B cell (primary cell): Measurements from ENCODE around the gene TSHZ3. TPM values are rescaled to one million over a fixed set of nuclear protein-coding genes. Genes with fewer than 3 reads are reported as not detected.

ENCODE experiments used
- ATAC-seq: fragments of 200-7000 bp; cut with Tn5 transposase; one replicate; pipeline ENCODE4 v1.10.0; 2021; ENCODE audit warnings: low read depth, mild to moderate bottlenecking, moderate number of reproducible peaks, moderate library complexity
- CTCF ChIA-PET: fragments of 350-600 bp; sonication (Branson Sonifier 250); formaldehyde crosslinking; loops from one replicate; lab custom pipeline; 2021; ENCODE audit warnings: antibody characterized with exemption, inconsistent platforms; lab: Charles Lee
- POLR2A ChIA-PET: fragments of 350-600 bp; sonication (Branson Sonifier 250); formaldehyde crosslinking; loops from one replicate; lab custom pipeline; 2021; ENCODE audit warnings: antibody characterized with exemption; lab: Charles Lee
- DNase-seq: peaks from one replicate; pipeline ENCODE4 v3.0.0; 2013
- H2AFZ ChIP-seq: 2 replicates; pipeline ENCODE4 v1.6.1; 2012; ENCODE audit warnings: mild to moderate bottlenecking, low read depth, low read length; ENCODE audit not compliant: insufficient read depth, poor library complexity, severe bottlenecking
- H3K27ac ChIP-seq, 2 donors: 1 replicate in 1 of 2; 2 replicates in 1 of 2; pipeline ENCODE4 v1.5.1; 2012 to 2013; ENCODE audit warnings: low read length in 2 of 2, mild to moderate bottlenecking in 2 of 2, moderate library complexity in 1 of 2
- H3K27me3 ChIP-seq, 4 experiments: fragments of 200-600 bp in 1 of 4; sonication (generic) in 1 of 4; replicated peaks in 1 of 4; 1 replicate in 2 of 4; 2 replicates in 2 of 4; pipeline versions ENCODE4 v1.6.1 to v1.7.0; 2013 to 2016; ENCODE audit warnings: low read length in 3 of 4, mild to moderate bottlenecking in 2 of 4, mixed read lengths in 1 of 4, moderate library complexity in 1 of 4; ENCODE audit not compliant: insufficient read depth in 4 of 4, control insufficient read depth in 3 of 4; ENCODE audit errors: control extremely low read depth in 1 of 4
- H3K36me3 ChIP-seq, 2 experiments: replicated peaks in 1 of 2; 1 replicate in 1 of 2; 2 replicates in 1 of 2; pipeline versions ENCODE4 v1.6.1 to v1.7.1; 2013; ENCODE audit warnings: low read length in 1 of 2; ENCODE audit not compliant: insufficient read depth in 2 of 2, control insufficient read depth in 1 of 2; ENCODE audit errors: control extremely low read depth in 1 of 2, extremely low read depth in 1 of 2
- H3K4me1 ChIP-seq, 2 donors: fragments of 200-600 bp in 1 of 2; sonication (generic) in 1 of 2; 1 replicate in 1 of 2; 2 replicates in 1 of 2; pipeline versions ENCODE4 v1.5.1 to v1.6.1; 2013 to 2017; ENCODE audit warnings: low read length in 2 of 2; ENCODE audit not compliant: control insufficient read depth in 2 of 2, insufficient read depth in 2 of 2
- H3K4me2 ChIP-seq: replicated peaks from 2 replicates; pipeline ENCODE3; 2012; ENCODE audit warnings: mild to moderate bottlenecking, low read depth, low read length; ENCODE audit not compliant: poor library complexity, severe bottlenecking
- H3K4me3 ChIP-seq, 5 experiments: fragments of 200-600 bp in 1 of 5; sonication (generic) in 1 of 5; 1 replicate in 3 of 5; 2 replicates in 2 of 5; pipeline versions ENCODE4 v1.5.1 to v1.7.0; 2011 to 2016; ENCODE audit warnings: low read length in 4 of 5, mild to moderate bottlenecking in 4 of 5, low read depth in 2 of 5, control low read depth in 1 of 5, moderate library complexity in 1 of 5; ENCODE audit not compliant: insufficient read depth in 1 of 5; ENCODE audit errors: control extremely low read depth in 1 of 5, extremely low read depth in 1 of 5
- H3K79me2 ChIP-seq: fragments of 200-600 bp; sonication (generic); one replicate; pipeline ENCODE4 v1.6.0; 2016; ENCODE audit warnings: low read length; ENCODE audit not compliant: control insufficient read depth, insufficient read depth
- H3K9ac ChIP-seq: fragments of 200-600 bp; sonication (generic); 2 replicates; pipeline ENCODE4 v1.6.1; 2017; ENCODE audit warnings: mild to moderate bottlenecking, low read length, moderate library complexity
- H3K9me3 ChIP-seq, 3 donors: one replicate each; pipeline versions ENCODE4 v1.6.1 to v1.7.1; 2013; ENCODE audit warnings: low read length in 2 of 3; ENCODE audit not compliant: control insufficient read depth in 2 of 3, insufficient read depth in 1 of 3; ENCODE audit errors: control extremely low read depth in 1 of 3
- H4K20me1 ChIP-seq: 2 replicates; pipeline ENCODE4 v1.6.0; 2012; ENCODE audit warnings: mild to moderate bottlenecking, low read length; ENCODE audit not compliant: insufficient read depth, control insufficient read depth, poor library complexity, severe bottlenecking
- H3K27ac Mint-ChIP-seq: one replicate; pipeline ENCODE4 v1.8.0; 2021; ENCODE audit warnings: mixed read lengths
- H3K27me3 Mint-ChIP-seq: one replicate; pipeline ENCODE4 v1.8.0; 2021; ENCODE audit warnings: mixed read lengths
- H3K4me1 Mint-ChIP-seq: one replicate; pipeline ENCODE4 v1.8.0; 2021; ENCODE audit warnings: mixed read lengths
- H3K4me3 Mint-ChIP-seq: one replicate; pipeline ENCODE4 v1.8.0; 2021; ENCODE audit warnings: mixed read lengths
- H3K9me3 Mint-ChIP-seq: one replicate; pipeline ENCODE4 v1.8.0; 2022; ENCODE audit warnings: mixed read lengths; ENCODE audit not compliant: insufficient read depth
- CTCF ChIP-seq: fragments of 200-600 bp; IDR thresholded peaks from one replicate; pipeline ENCODE4 v1.8.0; 2022; ENCODE audit warnings: antibody characterized with exemption, mild to moderate bottlenecking
- EZH2 ChIP-seq: IDR thresholded peaks from 2 replicates; pipeline ENCODE4 v1.6.1; 2012; ENCODE audit warnings: borderline replicate concordance, low read depth, mild to moderate bottlenecking, moderate library complexity, low read length; ENCODE audit not compliant: insufficient read depth, poor library complexity, severe bottlenecking
- WGBS: methylation state at CpG from one replicate; pipeline ENCODE4 v1.1.5; 2013; ENCODE audit warnings: missing lambda C conversion rate; ENCODE audit not compliant: insufficient coverage; 5-methylcytosine and 5-hydroxymethylcytosine counted together
- intact Hi-C: fragments of 100-400 bp; cut with micrococcal nuclease; formaldehyde crosslinking; loops from one replicate; pipeline ENCODE4 v1.10.0; 2022
- polyA plus RNA-seq: library from polyadenylated mRNA; depleted of rRNA; stranded (reverse); fragments of >200 nt; gene quantifications from 2 replicates; pipeline ENCODE4 v1.2.3, GENCODE V29; 2012
- total RNA-seq, 2 donors: library from RNA; stranded (reverse); fragments of 120-200 nt in 1 of 2; gene quantifications; 1 replicate in 1 of 2; 2 replicates in 1 of 2; pipeline versions ENCODE4 v1.2.3 to v1.2.4, GENCODE V29; 2013 to 2022

TSHZ3 gene
- total and polyA plus RNA-seq, 2 donors (not counting 1 experiment from before 2014, with no cell fraction given), result 0.03 to 0.34 TPM

GRCh38 chr19:31316201-31316951, 32.9 kb downstream of the TSHZ3 start:
- Histone ChIP-seq H3K27me3 (no peaks in the 10 kb centered on the region), H3K4me1 (no peaks in the 10 kb centered on the region), H3K36me3 (no peaks in the 10 kb centered on the region), H2AFZ (no peak overlapping the region), H3K4me2 (no peak overlapping the region), H4K20me1 (no peaks in the 10 kb centered on the region), H3K4me3 (no peak overlapping the region), H3K27ac (no peak overlapping the region), H3K79me2 (no peaks in the 10 kb centered on the region), H3K9ac (no peak overlapping the region), H3K9me3 (peaks cover 0 to 20% (median 0%) of the 10 kb centered on the region in 3 donors)
- H3K27ac Mint-ChIP-seq, result no peak overlapping the region
- no peaks in the 10 kb centered on the region for H3K27me3 Mint-ChIP-seq
- ChIA-PET POLR2A (no interaction called here), CTCF (no interaction called here)
- DNase-seq, result no peak
- no peak for TF ChIP-seq CTCF
- TF ChIP-seq EZH2, result no peak
- H3K4me3 Mint-ChIP-seq, result no peak overlapping the region
- H3K4me1 Mint-ChIP-seq, result no peaks in the 10 kb centered on the region
- H3K9me3 Mint-ChIP-seq, result no peaks in the 10 kb centered on the region
- no peak for ATAC-seq
- intact Hi-C loops, result no loop called here
- WGBS, result 89% methylated on average over 4 of the region's 12 CpGs

- no CpG with 5 or more reads among the region's 5 CpGs for WGBS
- ATAC-seq, result no peak
- H3K27ac ChIP-seq, result no peak overlapping the region
- ChIA-PET CTCF (no interaction called here), POLR2A (no interaction called here)
- no peak overlapping the region for H3K9ac ChIP-seq
- H3K27me3 ChIP-seq, result no peaks in the 10 kb centered on the region
- H3K4me3 ChIP-seq, result no peak overlapping the region
- no peaks in the 10 kb centered on the region for H3K4me1 ChIP-seq
- H3K4me3 Mint-ChIP-seq, result no peak overlapping the region
- H3K4me1 Mint-ChIP-seq, result no peaks in the 10 kb centered on the region
- no peak overlapping the region for H2AFZ ChIP-seq
- H3K36me3 ChIP-seq, result no peaks in the 10 kb centered on the region
- H3K9me3 ChIP-seq, result peaks cover 0 to 20% (median 0%) of the 10 kb centered on the region in 3 donors
- H4K20me1 ChIP-seq, result no peaks in the 10 kb centered on the region
- no peak overlapping the region for H3K27ac Mint-ChIP-seq
- H3K4me2 ChIP-seq, result no peak overlapping the region
- H3K79me2 ChIP-seq, result no peaks in the 10 kb centered on the region
- intact Hi-C loops, result no loop called here
- H3K9me3 Mint-ChIP-seq, result no peaks in the 10 kb centered on the region
- TF ChIP-seq EZH2, result no peak
- no peak for TF ChIP-seq CTCF
- DNase-seq, result no peak
- H3K27me3 Mint-ChIP-seq, result no peaks in the 10 kb centered on the region
Measured at GRCh38 chr19:31315652-31316051, 33.6 kb downstream of the TSHZ3 start.
